Type B pancreatic cell (in vitro differentiated cells): Measurements from ENCODE around the gene SLC5A2. TPM values are rescaled to one million over a fixed set of nuclear protein-coding genes. Genes with fewer than 3 reads are reported as not detected.

Experiments used
- DNase-seq: peaks from one replicate; pipeline ENCODE4 v3.0.0; 2021; ENCODE audit warnings: mixed read lengths; ENCODE audit not compliant: unreplicated experiment; ENCODE audit errors: extremely low spot score
- H3K27ac Mint-ChIP-seq: 2 replicates; pipeline ENCODE4 v1.8.0; 2021; ENCODE audit warnings: mild to moderate bottlenecking, mixed read lengths
- H3K27me3 Mint-ChIP-seq: 2 replicates; pipeline ENCODE4 v1.8.0; 2021; ENCODE audit warnings: mixed read lengths
- H3K36me3 Mint-ChIP-seq: 2 replicates; pipeline ENCODE4 v1.8.0; 2021; ENCODE audit warnings: mixed read lengths
- H3K4me1 Mint-ChIP-seq: one replicate; pipeline ENCODE4 v1.8.0; 2021; ENCODE audit warnings: mixed read lengths; ENCODE audit not compliant: unreplicated experiment
- H3K4me3 Mint-ChIP-seq: 2 replicates; pipeline ENCODE4 v1.8.0; 2021; ENCODE audit warnings: mild to moderate bottlenecking, mixed read lengths
- H3K9me3 Mint-ChIP-seq: 2 replicates; pipeline ENCODE4 v1.8.0; 2021; ENCODE audit warnings: mixed read lengths
- CTCF ChIP-seq: fragments of 200-600 bp; sonication (generic); conservative IDR thresholded peaks from 2 replicates; pipeline ENCODE4 v1.5.0; 2021; ENCODE audit warnings: antibody characterized with exemption, mild to moderate bottlenecking
- total RNA-seq: library from RNA; stranded (reverse); gene quantifications from 2 replicates; pipeline ENCODE4 v1.2.1, GENCODE V29; 2021; ENCODE audit warnings: low replicate concordance

SLC5A2 gene
- total RNA-seq, 1 donor from 2014 or later: 0.41 TPM

GRCh38 chr16:31461921-31462804 is 20.8 kb upstream of the SLC5A2 start:
- Mint-ChIP-seq H3K36me3 (no peaks in the 10 kb centered on the region), H3K27ac (no peak overlapping the region), H3K4me3 (no peak overlapping the region), H3K4me1 (peaks cover 13% of the 10 kb centered on the region), H3K9me3 (no peaks in the 10 kb centered on the region), H3K27me3 (no peaks in the 10 kb centered on the region)
- DNase-seq: no peak
- TF ChIP-seq CTCF: no peak

GRCh38 chr16:31464348-31464769 is 18.6 kb upstream of the SLC5A2 start:
- Mint-ChIP-seq H3K9me3 (no peaks in the 10 kb centered on the region), H3K27me3 (no peaks in the 10 kb centered on the region), H3K36me3 (no peaks in the 10 kb centered on the region), H3K27ac (no peak overlapping the region), H3K4me3 (no peak overlapping the region), H3K4me1 (peaks cover 10% of the 10 kb centered on the region)
- no peak for TF ChIP-seq CTCF
- no peak for DNase-seq

GRCh38 chr16:31464781-31465260 is 18.1 kb upstream of the SLC5A2 start:
- Mint-ChIP-seq H3K27me3 (no peaks in the 10 kb centered on the region), H3K9me3 (no peaks in the 10 kb centered on the region)
- TF ChIP-seq CTCF: no peak

GRCh38 chr16:31465788-31466370 is 17.0 kb upstream of the SLC5A2 start:
- TF ChIP-seq CTCF: no peak
- peaks cover 4% of the 10 kb centered on the region for H3K4me1 Mint-ChIP-seq
- H3K9me3 Mint-ChIP-seq: no peaks in the 10 kb centered on the region
- no peak overlapping the region for H3K4me3 Mint-ChIP-seq
- no peak for DNase-seq
- no peaks in the 10 kb centered on the region for H3K36me3 Mint-ChIP-seq
- H3K27ac Mint-ChIP-seq: no peak overlapping the region
- no peaks in the 10 kb centered on the region for H3K27me3 Mint-ChIP-seq

More at GRCh38 chr16:31464781-31465260, 18.1 kb upstream of the SLC5A2 start:
- Mint-ChIP-seq H3K4me3 (no peak overlapping the region), H3K4me1 (peaks cover 10% of the 10 kb centered on the region), H3K36me3 (no peaks in the 10 kb centered on the region), H3K27ac (no peak overlapping the region)
- DNase-seq: no peak

GRCh38 chr16:31466381-31466841 is 16.5 kb upstream of the SLC5A2 start:
- Mint-ChIP-seq H3K27ac (no peak overlapping the region), H3K4me3 (no peak overlapping the region), H3K9me3 (no peaks in the 10 kb centered on the region), H3K4me1 (peaks cover 5% of the 10 kb centered on the region), H3K36me3 (no peaks in the 10 kb centered on the region), H3K27me3 (peaks cover 5% of the 10 kb centered on the region)
- no peak for DNase-seq
- no peak for TF ChIP-seq CTCF
